Neural cell (in vitro differentiated cells): Measurements from ENCODE around the gene UNKL.

Source experiments
- CTCF ChIP-seq: fragments of 450-650 bp; IDR thresholded peaks from 2 replicates; pipeline ENCODE4 v1.5.1; 2014; ENCODE audit warnings: antibody characterized with exemption, mild to moderate bottlenecking, moderate library complexity; ENCODE audit not compliant: poor library complexity, severe bottlenecking
- EP300 ChIP-seq: fragments of 450-650 bp; conservative IDR thresholded peaks from 2 replicates; pipeline ENCODE4 v1.6.1; 2014; ENCODE audit warnings: antibody characterized with exemption, mild to moderate bottlenecking, moderate library complexity; ENCODE audit not compliant: poor library complexity, severe bottlenecking
- EZH2 ChIP-seq: fragments of 200-600, 300-800 bp; shearing (Covaris generic), sonication (generic); IDR thresholded peaks from 2 replicates; pipeline ENCODE4 v1.6.1; 2014; ENCODE audit warnings: antibody characterized with exemption, low read length, borderline replicate concordance, mild to moderate bottlenecking; ENCODE audit not compliant: insufficient read depth, poor library complexity, severe bottlenecking
- POLR2AphosphoS5 ChIP-seq: IDR thresholded peaks from 2 replicates; pipeline ENCODE4 v1.6.1; 2012
- RAD21 ChIP-seq: fragments of 450-650 bp; conservative IDR thresholded peaks from 2 replicates; pipeline ENCODE4 v1.6.1; 2014; ENCODE audit warnings: antibody characterized with exemption, mild to moderate bottlenecking, moderate library complexity
- REST ChIP-seq: IDR thresholded peaks from 2 replicates; pipeline ENCODE4 v1.6.1; 2012; ENCODE audit warnings: borderline replicate concordance
- SMC3 ChIP-seq: fragments of 450-650 bp; conservative IDR thresholded peaks from 2 replicates; pipeline ENCODE4 v1.6.1; 2014; ENCODE audit warnings: antibody characterized with exemption, mild to moderate bottlenecking, moderate library complexity; ENCODE audit not compliant: poor library complexity
- TAF1 ChIP-seq: IDR thresholded peaks from 2 replicates; pipeline ENCODE4 v1.6.1; 2012; ENCODE audit warnings: low read depth

- no peak for TF ChIP-seq CTCF
- no peak for TF ChIP-seq TAF1
- TF ChIP-seq REST = no peak
- no peak for TF ChIP-seq EZH2
- no peak for TF ChIP-seq POLR2AphosphoS5
- no peak for TF ChIP-seq EP300
- no peak for TF ChIP-seq RAD21
- no peak for TF ChIP-seq SMC3
Observed at GRCh38 chr16:1330931-1331711, 83.4 kb downstream of the UNKL start.
